ENCODE data around the gene LEPR.

Gene LEPR

GRCh38 chr1:65469889-65470340 lies 49.4 kb downstream of the LEPR start:
- Histone ChIP-seq H3K79me2 (ENCODE audit: low read length) (no peaks in the 10 kb centered on the region), H3K9ac (ENCODE audit: low read length) (no peak overlapping the region), H3K4me3 (ENCODE audit: low read length) (no peak overlapping the region), H3K9me3 (replicated peaks; ENCODE audit: insufficient read depth, low read length) (no peaks in the 10 kb centered on the region), H3K27ac (ENCODE audit: low read length) (no peak overlapping the region), H3K27me3 (replicated peaks; ENCODE audit: insufficient read depth, low read length) (no peaks in the 10 kb centered on the region), H3F3A (ENCODE audit: insufficient read depth, low read length) (no peaks in the 10 kb centered on the region), H2AFZ (ENCODE audit: low read length) (no peak overlapping the region), H3K9me2 (replicated peaks; ENCODE audit: insufficient read depth, low read length) (no peaks in the 10 kb centered on the region), H3K4me1 (ENCODE audit: low read length) (no peaks in the 10 kb centered on the region), H3K4me2 (ENCODE audit: low read depth, low read length) (no peak overlapping the region), H3K36me3 (replicated peaks; ENCODE audit: insufficient read depth, low read length) (no peaks in the 10 kb centered on the region), H4K20me1 (ENCODE audit: insufficient read depth, low read length) (no peaks in the 10 kb centered on the region)
- TF ChIP-seq, protein P1, sequence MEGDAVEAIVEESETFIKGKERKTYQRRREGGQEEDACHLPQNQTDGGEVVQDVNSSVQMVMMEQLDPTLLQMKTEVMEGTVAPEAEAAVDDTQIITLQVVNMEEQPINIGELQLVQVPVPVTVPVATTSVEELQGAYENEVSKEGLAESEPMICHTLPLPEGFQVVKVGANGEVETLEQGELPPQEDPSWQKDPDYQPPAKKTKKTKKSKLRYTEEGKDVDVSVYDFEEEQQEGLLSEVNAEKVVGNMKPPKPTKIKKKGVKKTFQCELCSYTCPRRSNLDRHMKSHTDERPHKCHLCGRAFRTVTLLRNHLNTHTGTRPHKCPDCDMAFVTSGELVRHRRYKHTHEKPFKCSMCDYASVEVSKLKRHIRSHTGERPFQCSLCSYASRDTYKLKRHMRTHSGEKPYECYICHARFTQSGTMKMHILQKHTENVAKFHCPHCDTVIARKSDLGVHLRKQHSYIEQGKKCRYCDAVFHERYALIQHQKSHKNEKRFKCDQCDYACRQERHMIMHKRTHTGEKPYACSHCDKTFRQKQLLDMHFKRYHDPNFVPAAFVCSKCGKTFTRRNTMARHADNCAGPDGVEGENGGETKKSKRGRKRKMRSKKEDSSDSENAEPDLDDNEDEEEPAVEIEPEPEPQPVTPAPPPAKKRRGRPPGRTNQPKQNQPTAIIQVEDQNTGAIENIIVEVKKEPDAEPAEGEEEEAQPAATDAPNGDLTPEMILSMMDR (IDR thresholded peaks at IDR 0.05; ENCODE audit: low read length): no peak
- TF ChIP-seq EZH2 (optimal IDR thresholded peaks at IDR 0.05; ENCODE audit: low read depth, low read length) (no peak), EZH2phosphoT487 (IDR thresholded peaks at IDR 0.05; ENCODE audit: low read length) (no peak)
- DNase-seq: no peak
